Adrenal gland (tissue), 12 donors: ENCODE results near the gene MCTP2. TPM values are rescaled to one million over a fixed set of nuclear protein-coding genes. Genes with fewer than 3 reads are reported as not detected.

Experiments used
- DNase-seq, 7 donors: peaks; one replicate each; pipeline ENCODE4 v3.0.0-alpha.2; 2019 to 2020
- H3K27ac ChIP-seq, 5 donors: fragments of 200-600 bp; sonication (generic) in 4 of 5; 1 replicate in 3 of 5; 2 replicates in 2 of 5; pipeline versions ENCODE4 v1.5.1 to v1.8.0; 2016 to 2020; ENCODE audit warnings: mild to moderate bottlenecking in 1 of 5
- H3K27me3 ChIP-seq: fragments of 200-600 bp; 2 replicates; pipeline ENCODE4 v1.8.0; 2021
- H3K36me3 ChIP-seq, 2 donors: fragments of 200-600 bp; replicated peaks in 1 of 2; 1 replicate in 1 of 2; 2 replicates in 1 of 2; pipeline versions ENCODE4 v1.5.1 to v1.8.0; 2018 to 2022
- H3K4me1 ChIP-seq, 2 donors: fragments of 200-600 bp; replicated peaks in 1 of 2; 1 replicate in 1 of 2; 2 replicates in 1 of 2; pipeline versions ENCODE4 v1.5.1 to v1.8.0; 2018 to 2021
- H3K4me3 ChIP-seq, 4 donors: fragments of 200-600 bp; sonication (generic) in 3 of 4; one replicate each; pipeline ENCODE4 v1.5.1; 2016 to 2018
- H3K9me3 ChIP-seq, 3 donors: fragments of 200-600 bp; sonication (generic) in 1 of 3; replicated peaks in 1 of 3; 1 replicate in 2 of 3; 2 replicates in 1 of 3; pipeline versions ENCODE4 v1.5.1 to v1.8.0; 2016 to 2021
- POLR2A ChIP-seq, 2 donors: fragments of 450-650 bp; IDR thresholded peaks; one replicate each; pipeline ENCODE4 v1.6.1; 2017; ENCODE audit warnings: antibody characterized with exemption in 2 of 2, mild to moderate bottlenecking in 2 of 2, moderate library complexity in 1 of 2
- WGBS, 4 donors: extraction: QIAGEN DNeasy Blood & Tissue Kit in 2 of 4; methylation state at CpG; one replicate each; pipeline versions ENCODE4 v1.1.5 to v1.1.7; 2013 to 2017; 5-methylcytosine and 5-hydroxymethylcytosine counted together
- intact Hi-C, 2 donors: fragments of 100-400 bp; cut with DNase I; formaldehyde crosslinking; loops; one replicate each; pipeline versions ENCODE4 v1.14.1 to v1.15.0; 2022 to 2023
- polyA plus RNA-seq, 3 donors: library from polyadenylated mRNA; stranded (reverse); fragments of 200-250 nt in 2 of 3; fragments of 350-450 nt in 1 of 3; fragmentation: Illumina TruSeq in 1 of 3; extraction: RNeasy Lipid Tissue Mini Kit (QIAGEN cat#74804) in 1 of 3; gene quantifications; one replicate each; pipeline ENCODE4 v1.2.3, GENCODE V29; 2013 to 2014
- total RNA-seq, 9 donors: library from RNA; depleted of rRNA in 4 of 9; stranded (reverse); fragments of >200 nt in 4 of 9; fragments of 120-200 nt in 1 of 9; fragmentation: NEBNext Ultra II Directional in 1 of 9; extraction: Animal tissue kit (Norgen Biotek cat#: 25700) in 1 of 9; gene quantifications; one replicate each; pipeline versions ENCODE4 v1.1.0 to v1.2.4, GENCODE V29; 2013 to 2023
- TF ChIP-seq, protein P1 (sequence below), 6 experiments: fragments of 450-650 bp in 4 of 6; fragments of 200-600 bp in 2 of 6; sonication (generic) in 1 of 6; IDR thresholded peaks; 1 replicate in 5 of 6; 2 replicates in 1 of 6; pipeline versions ENCODE4 v1.5.1 to v1.8.0; 2016 to 2021; ENCODE audit warnings: antibody characterized with exemption in 6 of 6, mild to moderate bottlenecking in 2 of 6, moderate library complexity in 1 of 6
- donor health status: healthy with polysubstance abuse.
- donor health status: Bipolar disorder and iron deficiency.
- donor health status: DM: yes; HTN: yes; CAD: no.
- donor health status: DM: no; HTN: no; CAD: no.
- donor health status: DM: no; HTN: no; CAD: no.
- donor health status: DM: yes; HTN: yes; CAD: no.

The MCTP2 gene
- total and polyA plus RNA-seq, 12 donors, result 2.7 to 21.3 (median 14.4) TPM

DNA sequence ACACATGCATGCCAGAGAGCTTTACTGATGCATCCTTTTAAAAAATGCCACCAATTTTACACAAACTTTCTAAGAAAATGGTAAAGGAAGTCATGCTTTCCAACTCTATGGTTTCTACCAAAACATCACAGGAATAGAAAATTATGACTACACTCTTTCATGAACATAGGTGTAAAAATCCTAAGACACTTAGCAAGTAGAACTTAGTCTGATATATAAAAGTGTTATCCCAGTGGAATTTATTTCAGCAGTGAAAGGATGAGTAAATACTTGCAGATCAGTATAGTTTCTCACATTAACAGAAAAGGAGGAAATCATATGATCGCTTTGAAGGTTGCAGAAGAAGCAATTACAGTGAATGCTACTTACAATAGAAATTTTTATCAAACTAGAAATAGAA is 43.4 kb downstream of the MCTP2 start:
- WGBS, 4 donors, result 88 to 97% (median 96%) methylated on average over 1 of the region's 1 CpG
- intact Hi-C loops, result no loop called here
- no peak for TF ChIP-seq POLR2A (IDR thresholded peaks at IDR 0.05)
- TF ChIP-seq, protein P1, sequence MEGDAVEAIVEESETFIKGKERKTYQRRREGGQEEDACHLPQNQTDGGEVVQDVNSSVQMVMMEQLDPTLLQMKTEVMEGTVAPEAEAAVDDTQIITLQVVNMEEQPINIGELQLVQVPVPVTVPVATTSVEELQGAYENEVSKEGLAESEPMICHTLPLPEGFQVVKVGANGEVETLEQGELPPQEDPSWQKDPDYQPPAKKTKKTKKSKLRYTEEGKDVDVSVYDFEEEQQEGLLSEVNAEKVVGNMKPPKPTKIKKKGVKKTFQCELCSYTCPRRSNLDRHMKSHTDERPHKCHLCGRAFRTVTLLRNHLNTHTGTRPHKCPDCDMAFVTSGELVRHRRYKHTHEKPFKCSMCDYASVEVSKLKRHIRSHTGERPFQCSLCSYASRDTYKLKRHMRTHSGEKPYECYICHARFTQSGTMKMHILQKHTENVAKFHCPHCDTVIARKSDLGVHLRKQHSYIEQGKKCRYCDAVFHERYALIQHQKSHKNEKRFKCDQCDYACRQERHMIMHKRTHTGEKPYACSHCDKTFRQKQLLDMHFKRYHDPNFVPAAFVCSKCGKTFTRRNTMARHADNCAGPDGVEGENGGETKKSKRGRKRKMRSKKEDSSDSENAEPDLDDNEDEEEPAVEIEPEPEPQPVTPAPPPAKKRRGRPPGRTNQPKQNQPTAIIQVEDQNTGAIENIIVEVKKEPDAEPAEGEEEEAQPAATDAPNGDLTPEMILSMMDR (IDR thresholded peaks at IDR 0.05), result no peak
- H3K27me3 ChIP-seq, result no peaks in the 10 kb centered on the region
- H3K36me3 ChIP-seq, result no peaks in the 10 kb centered on the region
- H3K9me3 ChIP-seq, result no peaks in the 10 kb centered on the region
- no peaks in the 10 kb centered on the region for H3K4me1 ChIP-seq
- no peak overlapping the region for H3K27ac ChIP-seq
- no peak for DNase-seq
- H3K4me3 ChIP-seq, result no peak overlapping the region

DNA sequence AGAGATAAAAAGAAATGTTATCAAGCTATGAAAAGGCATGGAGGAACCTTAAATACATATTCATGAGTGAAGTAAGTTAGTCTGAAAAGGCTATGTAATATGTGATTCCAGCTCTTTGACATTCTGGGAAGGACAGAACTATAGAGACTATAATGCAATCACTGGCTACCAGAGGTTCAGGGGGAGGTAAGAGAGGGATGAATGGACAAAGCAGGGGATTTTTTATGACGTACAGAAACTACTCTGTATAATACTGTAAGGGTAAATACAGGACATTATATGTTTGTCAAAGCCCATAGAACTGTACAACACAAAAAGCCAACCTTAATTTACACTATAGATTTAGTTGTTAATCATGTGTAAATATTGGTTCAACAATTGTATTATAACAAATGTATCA is 46.1 kb downstream of the MCTP2 start:
- no peak for DNase-seq
- H3K4me1 ChIP-seq, result no peaks in the 10 kb centered on the region
- no peaks in the 10 kb centered on the region for H3K9me3 ChIP-seq
- no peaks in the 10 kb centered on the region for H3K27me3 ChIP-seq
- no peaks in the 10 kb centered on the region for H3K36me3 ChIP-seq
- H3K4me3 ChIP-seq, result no peak overlapping the region
- intact Hi-C loops, result no loop called here
- no peak for TF ChIP-seq POLR2A (IDR thresholded peaks at IDR 0.05)
- TF ChIP-seq, protein P1 (IDR thresholded peaks at IDR 0.05), result no peak
- H3K27ac ChIP-seq, result no peak overlapping the region
- 64 to 80% (median 73%) methylated on average over 1 of the region's 1 CpG for WGBS, 4 donors

DNA sequence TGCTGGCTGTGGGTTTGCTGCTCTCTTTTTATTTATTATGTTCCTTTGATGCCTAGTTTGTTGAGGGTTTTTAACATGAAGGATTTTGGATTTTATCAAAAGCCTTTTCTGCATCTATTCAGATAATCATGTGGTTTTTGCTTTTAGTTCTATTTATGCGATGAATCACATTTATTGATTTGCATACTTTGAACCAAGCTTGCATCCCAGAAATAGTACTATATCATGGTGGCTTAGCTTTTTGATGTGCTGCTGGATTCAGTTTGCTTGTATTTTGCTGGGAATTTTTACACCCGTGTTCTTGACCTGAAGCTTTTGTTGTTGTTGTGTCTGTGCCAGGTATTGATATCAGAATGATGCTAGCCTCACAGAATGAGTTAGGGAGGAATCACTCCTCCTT is 48.4 kb downstream of the MCTP2 start:
- TF ChIP-seq, protein P1 (IDR thresholded peaks at IDR 0.05), result no peak
- Histone ChIP-seq H3K4me3 (no peak overlapping the region), H3K36me3 (no peaks in the 10 kb centered on the region), H3K9me3 (no peaks in the 10 kb centered on the region), H3K4me1 (no peaks in the 10 kb centered on the region), H3K27me3 (no peaks in the 10 kb centered on the region), H3K27ac (no peak overlapping the region)
- intact Hi-C loops, result no loop called here
- WGBS, 4 donors, result 51 to 71% (median 66%) methylated on average over 2 of the region's 2 CpGs
- no peak for DNase-seq

DNA sequence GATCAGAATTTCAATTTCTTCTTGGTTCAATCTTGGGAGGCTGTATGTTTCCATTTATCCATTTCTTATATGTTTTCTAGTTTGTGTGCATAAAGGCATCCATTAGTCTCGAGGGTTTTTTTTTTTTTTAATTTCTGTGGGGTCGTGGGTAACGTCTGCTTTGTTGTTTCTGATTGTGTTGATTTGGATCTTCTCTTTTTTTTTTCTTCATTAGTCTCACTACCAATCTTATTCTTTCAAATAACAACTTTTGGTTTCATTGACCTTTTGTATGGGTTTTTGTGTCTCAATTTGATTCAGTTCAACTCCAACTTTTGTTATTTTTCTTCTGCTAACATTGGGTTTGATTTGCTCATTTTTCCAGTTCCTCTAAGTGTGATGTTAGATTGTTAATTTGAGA is 48.9 kb downstream of the MCTP2 start:
- Histone ChIP-seq H3K27me3 (no peaks in the 10 kb centered on the region), H3K36me3 (no peaks in the 10 kb centered on the region), H3K9me3 (no peaks in the 10 kb centered on the region), H3K27ac (no peak overlapping the region), H3K4me3 (no peak overlapping the region), H3K4me1 (no peaks in the 10 kb centered on the region)
- TF ChIP-seq, protein P1 (IDR thresholded peaks at IDR 0.05), result no peak
- TF ChIP-seq POLR2A (IDR thresholded peaks at IDR 0.05), result no peak
- 78 to 84% (median 80%) methylated on average over 3 of the region's 3 CpGs for WGBS, 4 donors
- no peak for DNase-seq
- intact Hi-C loops, result no loop called here
